K562 (cell line): ENCODE measurements around the gene ITPR1. TPM values are rescaled to one million over a fixed set of nuclear protein-coding genes. Genes with fewer than 3 reads are reported as not detected.

ENCODE experiments used
- CBX5 ChIP-seq: IDR thresholded peaks from 2 replicates; pipeline ENCODE4 v1.6.1; 2014; ENCODE audit warnings: low read depth, borderline replicate concordance
- DIDO1 ChIP-seq: fragments of 450-650 bp; IDR thresholded peaks from 2 replicates; pipeline ENCODE4 v1.6.1; 2016; ENCODE audit warnings: low read depth, missing biosample characterization, missing genetic modification characterization
- E4F1 ChIP-seq: fragments of 250-450 bp; sonication (Bioruptor Pico); IDR thresholded peaks from 2 replicates; pipeline ENCODE4 v1.5.0; 2021; ENCODE audit warnings: mild to moderate bottlenecking, borderline replicate concordance
- EHMT2 ChIP-seq: fragments of 450-650 bp; IDR thresholded peaks from 2 replicates; pipeline ENCODE4 v1.6.1; 2018; ENCODE audit warnings: antibody characterized with exemption
- FOXA3 ChIP-seq, 2 experiments: fragments of 450-650 bp in 1 of 2; sonication (generic) in 1 of 2; formaldehyde crosslinking; IDR thresholded peaks in 1 of 2; conservative IDR thresholded peaks in 1 of 2; 2 replicates each; pipeline versions ENCODE4 v1.4.0 to v1.8.0; 2020 to 2022; ENCODE audit warnings: mild to moderate bottlenecking in 2 of 2, missing genetic modification reagents in 1 of 2
- FOXJ2 ChIP-seq: fragments of 200-800 bp; sonication (Bioruptor generic); IDR thresholded peaks from 2 replicates; pipeline ENCODE4 v1.6.1; 2016; ENCODE audit warnings: missing genetic modification characterization, missing compliant biosample characterization
- GMEB1 ChIP-seq: fragments of 250-450 bp; sonication (Bioruptor Pico); IDR thresholded peaks from 2 replicates; pipeline ENCODE4 v1.4.0; 2020; ENCODE audit warnings: mild to moderate bottlenecking
- GTF2E2 ChIP-seq: fragments of 200-800 bp; sonication (Bioruptor generic); IDR thresholded peaks from 2 replicates; pipeline ENCODE4 v1.6.1; 2016; ENCODE audit warnings: missing genetic modification characterization, missing compliant biosample characterization
- HES1 ChIP-seq: fragments of 450-650 bp; IDR thresholded peaks from 2 replicates; pipeline ENCODE4 v1.6.1; 2016; ENCODE audit warnings: low read depth, mild to moderate bottlenecking, moderate library complexity
- HMG20A ChIP-seq: fragments of 450-650 bp; formaldehyde crosslinking; conservative IDR thresholded peaks from 2 replicates; pipeline ENCODE4 v1.4.0; 2020; ENCODE audit warnings: mild to moderate bottlenecking, mixed read lengths
- HNRNPUL1 ChIP-seq: fragments of 200-400 bp; formaldehyde crosslinking; IDR thresholded peaks from 2 replicates; pipeline ENCODE4 v1.6.1; 2017; ENCODE audit warnings: low read length
- MAZ ChIP-seq, 2 experiments: fragments of 450-650 bp in 1 of 2; sonication (generic) in 1 of 2; formaldehyde crosslinking; IDR thresholded peaks in 1 of 2; conservative IDR thresholded peaks in 1 of 2; 2 replicates each; pipeline versions ENCODE4 v1.4.0 to v1.5.0; 2020; ENCODE audit warnings: mild to moderate bottlenecking in 1 of 2, missing genetic modification reagents in 1 of 2
- NR2C1 ChIP-seq, 2 experiments: fragments of 450-650 bp; IDR thresholded peaks; 2 replicates each; pipeline ENCODE4 v1.6.1; 2017; ENCODE audit warnings: mild to moderate bottlenecking in 2 of 2, antibody characterized with exemption in 1 of 2, inconsistent platforms in 1 of 2, missing compliant biosample characterization in 1 of 2, missing genetic modification characterization in 1 of 2
- PHF21A ChIP-seq: fragments of 450-650 bp; IDR thresholded peaks from 2 replicates; pipeline ENCODE4 v1.6.1; 2017; ENCODE audit warnings: low read depth, borderline replicate concordance
- RFX1 ChIP-seq: fragments of 450-650 bp; IDR thresholded peaks from 2 replicates; pipeline ENCODE4 v1.6.1; 2016; ENCODE audit warnings: mild to moderate bottlenecking, moderate library complexity
- SPI1 ChIP-seq: IDR thresholded peaks from 2 replicates; pipeline ENCODE4 v1.6.1; 2011; ENCODE audit warnings: low read depth, low read length, control low read depth, borderline replicate concordance
- TAL1 ChIP-seq: fragments of 450-650 bp; IDR thresholded peaks from 2 replicates; pipeline ENCODE4 v1.6.1; 2016; ENCODE audit warnings: mild to moderate bottlenecking
- ZBTB34 ChIP-seq: fragments of 250-450 bp; sonication (Bioruptor Pico); IDR thresholded peaks from 2 replicates; pipeline ENCODE4 v1.8.0; 2021; ENCODE audit warnings: mild to moderate bottlenecking, moderate library complexity
- ZC3H8 ChIP-seq: fragments of 450-650 bp; IDR thresholded peaks from 2 replicates; pipeline ENCODE4 v1.6.1; 2017
- ZNF212 ChIP-seq: fragments of 450-650 bp; formaldehyde crosslinking; IDR thresholded peaks from 2 replicates; pipeline ENCODE4 v1.4.0; 2020; ENCODE audit warnings: mild to moderate bottlenecking
- ZNF24 ChIP-seq: fragments of 450-650 bp; IDR thresholded peaks from 2 replicates; pipeline ENCODE4 v1.6.1; 2016
- ZNF354B ChIP-seq: fragments of 250-450 bp; sonication (Bioruptor Pico); IDR thresholded peaks from 2 replicates; pipeline ENCODE4 v1.4.0; 2020
- ZNF668 ChIP-seq: fragments of 250-450 bp; sonication (Bioruptor Pico); IDR thresholded peaks from 2 replicates; pipeline ENCODE4 v1.8.0; 2022; ENCODE audit warnings: mild to moderate bottlenecking, inconsistent platforms
- ZNF75A ChIP-seq: fragments of 450-650 bp; formaldehyde crosslinking; IDR thresholded peaks from 2 replicates; pipeline ENCODE4 v1.4.0; 2020; ENCODE audit warnings: mild to moderate bottlenecking
- polyA plus RNA-seq, 8 experiments: library from polyadenylated mRNA; depleted of rRNA in 4 of 8; stranded (reverse) in 5 of 8; unstranded in 3 of 8; fragments of >200 nt; fragmentation: Nextera tagmentation in 2 of 8; fragmentation: Illumina TruSeq in 1 of 8; extraction: Ambion mirVana in 2 of 8; extraction: Trizol in 1 of 8; gene quantifications; 2 replicates each; pipeline versions ENCODE4 v1.2.1 to v1.2.3, GENCODE V29; 2011 to 2014; ENCODE audit warnings: inconsistent platforms in 1 of 8, missing spikeins in 1 of 8
- total RNA-seq, 7 experiments: library from RNA; depleted of rRNA in 6 of 7; stranded (reverse); fragments of >200 nt in 6 of 7; fragmentation: Illumina TruSeq in 2 of 7; extraction: Trizol in 2 of 7; gene quantifications; 2 replicates each; pipeline versions ENCODE4 v1.2.1 to v1.2.3, GENCODE V29; 2011 to 2021; ENCODE audit warnings: low replicate concordance in 1 of 7

The ITPR1 gene
- total and polyA plus RNA-seq, 9 of the 15 experiments (the other 6 are each of a cell fraction or from before 2014, with no cell fraction given) = 22.4 to 40.0 (median 27.4) TPM

GRCh38 chr3:4814305-4814903, 321.3 kb downstream of the ITPR1 start (continued):
- 0 out of 4 replicates have a peak, but pooled peaks of 1 of the 2 experiments have one; percentile 17 for TF ChIP-seq FOXA3 (CRISPR knock-in tag; conservative IDR thresholded peaks at IDR 0.05 in 1 of 2, IDR thresholded peaks at IDR 0.05 in 1 of 2)
- no peak for TF ChIP-seq ZNF668 (CRISPR knock-in tag)
- TF ChIP-seq E4F1 (CRISPR knock-in tag) = no peak
- peak; percentile 54 for TF ChIP-seq TAL1
- TF ChIP-seq RFX1 = no peak
- TF ChIP-seq MAZ (CRISPR knock-in tag; conservative IDR thresholded peaks at IDR 0.05 in 1 of 2, IDR thresholded peaks at IDR 0.05 in 1 of 2) = peak; percentile 41 to 82
- TF ChIP-seq ZC3H8 = no peak
- TF ChIP-seq SPI1 = no peak
- TF ChIP-seq ZBTB34 (CRISPR knock-in tag) = no peak
- no peak for TF ChIP-seq NR2C1 (IDR thresholded peaks at IDR 0.05)
- TF ChIP-seq NR2C1 (tag; IDR thresholded peaks at IDR 0.05) = no peak; the same call in 1 of the 2 replicates
- no peak for TF ChIP-seq GMEB1 (CRISPR knock-in tag)
- TF ChIP-seq HNRNPUL1 = no peak
- no peak for TF ChIP-seq ZNF212
- peak; percentile 44; the same call in 1 of the 2 replicates for TF ChIP-seq PHF21A
- TF ChIP-seq ZNF75A (CRISPR knock-in tag) = no peak
- no peak; the same call in 1 of the 2 replicates for TF ChIP-seq CBX5
- TF ChIP-seq GTF2E2 = no peak
- TF ChIP-seq HES1 = peak; percentile 64
- TF ChIP-seq ZNF354B (CRISPR knock-in tag) = no peak
- peak; percentile 55; the same call in 1 of the 2 replicates for TF ChIP-seq ZNF24
- peak; percentile 84 for TF ChIP-seq EHMT2
- peak; percentile 86 for TF ChIP-seq FOXJ2
- TF ChIP-seq DIDO1 (tag) = peak; percentile 58; the same call in 1 of the 2 replicates
- no peak for TF ChIP-seq HMG20A (CRISPR knock-in tag)
